ENCODE measurements around the gene RAP2C. TPM values are rescaled to one million over a fixed set of nuclear protein-coding genes. Genes with fewer than 3 reads are reported as not detected.

The RAP2C gene
- total RNA-seq, 2 experiments from 2014 or later, result 28.7 to 30.1 TPM

GRCh38 chrX:132193872-132194574, 25.2 kb downstream of the RAP2C start:
- H3K9me3 Mint-ChIP-seq, result peaks cover 3% of the 10 kb centered on the region
- TF ChIP-seq CTCF (IDR thresholded peaks at IDR 0.05), result no peak
- DNase-seq (no peak), ATAC-seq (no peak)
- ChIA-PET CTCF (interaction anchor here (0.9 kb wide), 1 partner anchor 14 kb away, joined by 3 read pairs; no protein-coding TSS in a partner anchor), POLR2A (no interaction called here)
- no peak overlapping the region for H3K4me3 Mint-ChIP-seq
- no peak overlapping the region for H3K27ac Mint-ChIP-seq
- intact Hi-C loops (cut with micrococcal nuclease), result no loop called here
- no peaks in the 10 kb centered on the region for H3K27me3 Mint-ChIP-seq
- H3K4me1 Mint-ChIP-seq (ENCODE audit: low read depth), result no peaks in the 10 kb centered on the region
- no peaks in the 10 kb centered on the region for H3K36me3 Mint-ChIP-seq (ENCODE audit: low read depth)

- Mint-ChIP-seq H3K9me3 (peaks cover 3% of the 10 kb centered on the region), H3K4me1 (ENCODE audit: low read depth) (no peaks in the 10 kb centered on the region), H3K4me3 (no peak overlapping the region), H3K27me3 (no peaks in the 10 kb centered on the region), H3K36me3 (ENCODE audit: low read depth) (no peaks in the 10 kb centered on the region), H3K27ac (no peak overlapping the region)
- CTCF ChIA-PET, result no interaction called here
- no peak for DNase-seq
- intact Hi-C loops (cut with micrococcal nuclease), result no loop called here
- POLR2A ChIA-PET, result no interaction called here
- no peak for ATAC-seq
- no peak for TF ChIP-seq CTCF (IDR thresholded peaks at IDR 0.05)
These were observed 27.3 kb downstream of the RAP2C start for GRCh38 chrX:132191938-132192337.

GRCh38 chrX:132188175-132188574, 31.1 kb downstream of the RAP2C start:
- TF ChIP-seq CTCF (IDR thresholded peaks at IDR 0.05), result no peak
- CTCF ChIA-PET, result interaction anchor here (1.5 kb wide), 1 partner anchor 13 kb away, joined by 3 read pairs; no protein-coding TSS in a partner anchor
- ATAC-seq, result no peak
- POLR2A ChIA-PET, result no interaction called here
- Mint-ChIP-seq H3K4me1 (ENCODE audit: low read depth) (no peaks in the 10 kb centered on the region), H3K4me3 (no peak overlapping the region), H3K27me3 (no peaks in the 10 kb centered on the region), H3K36me3 (ENCODE audit: low read depth) (no peaks in the 10 kb centered on the region), H3K27ac (no peak overlapping the region), H3K9me3 (no peaks in the 10 kb centered on the region)
- DNase-seq, result no peak
- intact Hi-C loops (cut with micrococcal nuclease), result no loop called here

GRCh38 chrX:132187451-132187850, 31.8 kb downstream of the RAP2C start:
- ChIA-PET POLR2A (no interaction called here), CTCF (no interaction called here)
- Mint-ChIP-seq H3K4me3 (no peak overlapping the region), H3K36me3 (ENCODE audit: low read depth) (no peaks in the 10 kb centered on the region), H3K27me3 (no peaks in the 10 kb centered on the region), H3K27ac (no peak overlapping the region), H3K9me3 (no peaks in the 10 kb centered on the region), H3K4me1 (ENCODE audit: low read depth) (no peaks in the 10 kb centered on the region)
- no peak for TF ChIP-seq CTCF (IDR thresholded peaks at IDR 0.05)
- intact Hi-C loops (cut with micrococcal nuclease), result no loop called here
- ATAC-seq (no peak), DNase-seq (no peak)

- Mint-ChIP-seq H3K36me3 (ENCODE audit: low read depth) (no peaks in the 10 kb centered on the region), H3K4me3 (no peak overlapping the region), H3K27ac (no peak overlapping the region), H3K9me3 (no peaks in the 10 kb centered on the region), H3K27me3 (no peaks in the 10 kb centered on the region), H3K4me1 (ENCODE audit: low read depth) (no peaks in the 10 kb centered on the region)
- intact Hi-C loops (cut with micrococcal nuclease), result no loop called here
- ATAC-seq (no peak), DNase-seq (no peak)
- ChIA-PET CTCF (interaction anchor here (0.8 kb wide), 1 partner anchor 37 kb away, joined by 3 read pairs; no protein-coding TSS in a partner anchor), POLR2A (no interaction called here)
- TF ChIP-seq CTCF (IDR thresholded peaks at IDR 0.05), result no peak
These were observed 34.4 kb downstream of the RAP2C start for GRCh38 chrX:132184871-132185270.

Data from activated CD8-positive, alpha-beta T cell treated with anti-CD3 and anti-CD28 coated beads for 36 hours (primary cell).